IPS-NIHi7 (cell line): ENCODE data around the gene UBE2D3.

Source experiments
- DNase-seq: peaks from one replicate; pipeline ENCODE4 v3.0.0; 2012; ENCODE audit warnings: mixed read lengths; ENCODE audit errors: extremely low spot score

UBE2D3 gene

GRCh38 chr4:102754044-102754443 is 73.3 kb downstream of the UBE2D3 start:
- no peak for DNase-seq

GRCh38 chr4:102751941-102752340 is 75.4 kb downstream of the UBE2D3 start:
- DNase-seq, result no peak
